Common myeloid progenitor, CD34-positive (primary cell): ENCODE results near the gene FNDC10. TPM values are rescaled to one million over a fixed set of nuclear protein-coding genes. Genes with fewer than 3 reads are reported as not detected.
"Not testable (repeated sequence)": the region's sequence is repeated elsewhere in the genome, so short reads cannot be mapped to it uniquely, and the experiment has no call there.

ENCODE experiments used
- CTCF ChIA-PET: fragments of 350-600 bp; sonication (Branson Sonifier 250); formaldehyde crosslinking; loops from one replicate; lab custom pipeline; 2021; ENCODE audit warnings: antibody characterized with exemption; lab: Charles Lee
- POLR2A ChIA-PET: fragments of 350-600 bp; sonication (Branson Sonifier 250); formaldehyde crosslinking; loops from one replicate; lab custom pipeline; 2021; ENCODE audit warnings: antibody characterized with exemption; lab: Charles Lee
- DNase-seq, 3 donors: peaks; one replicate each; pipeline versions ENCODE4 v3.0.0 to v3.0.0-alpha.2; 2013
- H3K27ac ChIP-seq, 2 experiments: 1 replicate in 1 of 2; 2 replicates in 1 of 2; pipeline ENCODE4 v1.7.0; 2013; ENCODE audit warnings: inconsistent platforms in 2 of 2, low read length in 2 of 2, mild to moderate bottlenecking in 2 of 2, low read depth in 1 of 2, moderate library complexity in 1 of 2; ENCODE audit not compliant: severe bottlenecking in 2 of 2, insufficient read depth in 1 of 2, poor library complexity in 1 of 2
- H3K27me3 ChIP-seq, 5 experiments: replicated peaks in 2 of 5; 1 replicate in 3 of 5; 2 replicates in 2 of 5; pipeline versions ENCODE4 v1.6.1 to v1.7.0; 2013; ENCODE audit warnings: low read length in 4 of 5, mild to moderate bottlenecking in 2 of 5, moderate library complexity in 2 of 5, inconsistent platforms in 1 of 5; ENCODE audit not compliant: insufficient read depth in 5 of 5, control insufficient read depth in 4 of 5
- H3K36me3 ChIP-seq, 4 experiments: 1 replicate in 2 of 4; 2 replicates in 2 of 4; pipeline versions ENCODE4 v1.6.1 to v1.7.0; 2013; ENCODE audit warnings: low read length in 3 of 4, control low read depth in 1 of 4, mild to moderate bottlenecking in 1 of 4; ENCODE audit not compliant: control insufficient read depth in 4 of 4, insufficient read depth in 4 of 4
- H3K4me1 ChIP-seq, 4 experiments: 1 replicate in 3 of 4; 2 replicates in 1 of 4; pipeline versions ENCODE4 v1.6.1 to v1.7.1; 2013; ENCODE audit warnings: low read length in 3 of 4, mild to moderate bottlenecking in 3 of 4, control low read depth in 1 of 4, inconsistent platforms in 1 of 4, moderate library complexity in 1 of 4; ENCODE audit not compliant: control insufficient read depth in 4 of 4, insufficient read depth in 4 of 4; ENCODE audit errors: control extremely low read depth in 1 of 4
- H3K4me3 ChIP-seq, 7 experiments: 1 replicate in 4 of 7; 2 replicates in 3 of 7; pipeline versions ENCODE4 v1.5.1 to v1.7.0; 2013; ENCODE audit warnings: mild to moderate bottlenecking in 7 of 7, low read length in 6 of 7, moderate library complexity in 6 of 7, inconsistent platforms in 2 of 7, low read depth in 2 of 7, control low read depth in 1 of 7; ENCODE audit not compliant: insufficient read depth in 4 of 7, control insufficient read depth in 1 of 7; ENCODE audit errors: extremely low read depth in 1 of 7
- H3K9me3 ChIP-seq, 5 experiments: 1 replicate in 4 of 5; 2 replicates in 1 of 5; pipeline versions ENCODE4 v1.6.1 to v1.7.1; 2013; ENCODE audit warnings: low read length in 4 of 5, mild to moderate bottlenecking in 2 of 5, inconsistent platforms in 1 of 5, low read depth in 1 of 5, moderate library complexity in 1 of 5; ENCODE audit not compliant: control insufficient read depth in 4 of 5, insufficient read depth in 2 of 5; ENCODE audit errors: control extremely low read depth in 1 of 5
- WGBS: methylation state at CpG from one replicate; pipeline ENCODE4 v1.1.5; 2013; ENCODE audit not compliant: insufficient coverage; 5-methylcytosine and 5-hydroxymethylcytosine counted together
- polyA plus RNA-seq: library from polyadenylated mRNA; unstranded; fragments of 120-200 nt; gene quantifications from one replicate; pipeline ENCODE4 v1.2.1, GENCODE V29; 2013

Gene FNDC10
- 7.2 TPM for polyA plus RNA-seq

- no peak within 1 kb of the TSS for H3K27ac ChIP-seq
- peak in 2 of 3 donors; percentile 18 to 27 for DNase-seq
- peaks cover 0 to 23% (median 22%) of the 10 kb centered on the region in 4 experiments for H3K4me1 ChIP-seq
- no peaks in the 10 kb centered on the region for H3K9me3 ChIP-seq
- POLR2A ChIA-PET = no interaction called here
- no peaks in the 10 kb centered on the region for H3K36me3 ChIP-seq
- H3K4me3 ChIP-seq = peak within 1 kb of the TSS; percentile 18 to 70 (median 54)
- peaks cover 0 to 32% (median 0%) of the 10 kb centered on the region in 5 experiments for H3K27me3 ChIP-seq
- 11% methylated on average over 73 of the region's 125 CpGs for WGBS
- CTCF ChIA-PET = no interaction called here
Observed at GRCh38 chr1:1599935-1600860, at the start of gene FNDC10. Gene FNDC10, minus strand, starts transcription at chr1:1600135. Its CDS starts 120 bp downstream, at chr1:1600015.

- peaks cover 10 to 45% (median 27%) of the 10 kb centered on the region in 4 experiments for H3K36me3 ChIP-seq
- CTCF ChIA-PET, DNase-seq, POLR2A ChIA-PET, H3K9me3 ChIP-seq, H3K4me1 ChIP-seq, H3K4me3 ChIP-seq, H3K27ac ChIP-seq, H3K27me3 ChIP-seq: not testable (repeated sequence)
- WGBS = 98% methylated on average over 7 of the region's 11 CpGs
Observed at GRCh38 chr1:1648265-1648664, 48.3 kb upstream of the FNDC10 start.

- peaks cover 10 to 44% (median 27%) of the 10 kb centered on the region in 4 experiments for H3K36me3 ChIP-seq
- H3K9me3 ChIP-seq, H3K4me3 ChIP-seq, CTCF ChIA-PET, H3K27ac ChIP-seq, H3K27me3 ChIP-seq, POLR2A ChIA-PET, H3K4me1 ChIP-seq: not testable (repeated sequence)
- DNase-seq = peak in 1 of 3 donors; percentile 8
- WGBS = 93% methylated on average over 12 of the region's 17 CpGs
Observed at GRCh38 chr1:1647567-1648241, 47.8 kb upstream of the FNDC10 start.

GRCh38 chr1:1646326-1646725 lies 46.4 kb upstream of the FNDC10 start:
- POLR2A ChIA-PET, H3K4me3 ChIP-seq, H3K9me3 ChIP-seq, H3K4me1 ChIP-seq, H3K27ac ChIP-seq, DNase-seq, H3K27me3 ChIP-seq, CTCF ChIA-PET: not testable (repeated sequence)
- peaks cover 1 to 32% (median 18%) of the 10 kb centered on the region in 4 experiments for H3K36me3 ChIP-seq
- WGBS = 57% methylated on average over 1 of the region's 5 CpGs

GRCh38 chr1:1640711-1641461 lies 41.0 kb upstream of the FNDC10 start:
- H3K36me3 ChIP-seq = peaks cover 0 to 22% (median 10%) of the 10 kb centered on the region in 4 experiments
- DNase-seq, H3K4me1 ChIP-seq, H3K9me3 ChIP-seq, H3K27me3 ChIP-seq, H3K27ac ChIP-seq, CTCF ChIA-PET, H3K4me3 ChIP-seq, POLR2A ChIA-PET: not testable (repeated sequence)
- 93% methylated on average over 9 of the region's 38 CpGs for WGBS

GRCh38 chr1:1640081-1640480 lies 40.1 kb upstream of the FNDC10 start:
- WGBS = no CpG with 5 or more reads among the region's 25 CpGs
- DNase-seq, CTCF ChIA-PET, POLR2A ChIA-PET, H3K4me3 ChIP-seq, H3K27ac ChIP-seq, H3K4me1 ChIP-seq, H3K27me3 ChIP-seq, H3K9me3 ChIP-seq: not testable (repeated sequence)
- H3K36me3 ChIP-seq = peaks cover 0 to 19% (median 10%) of the 10 kb centered on the region in 4 experiments
